HG03469 (cell line): ENCODE measurements around the gene ZNF33B.
"Not testable (repeated sequence)": the region's sequence is repeated elsewhere in the genome, so short reads cannot be mapped to it uniquely, and the experiment has no call there.

Source experiments
- ATAC-seq: cut with Tn5 transposase; IDR thresholded peaks from one replicate; pipeline ENCODE4 v1.9.1; 2021; ENCODE audit warnings: mild to moderate bottlenecking, moderate library complexity, moderate number of reproducible peaks; ENCODE audit not compliant: unreplicated experiment

The ZNF33B gene

DNA sequence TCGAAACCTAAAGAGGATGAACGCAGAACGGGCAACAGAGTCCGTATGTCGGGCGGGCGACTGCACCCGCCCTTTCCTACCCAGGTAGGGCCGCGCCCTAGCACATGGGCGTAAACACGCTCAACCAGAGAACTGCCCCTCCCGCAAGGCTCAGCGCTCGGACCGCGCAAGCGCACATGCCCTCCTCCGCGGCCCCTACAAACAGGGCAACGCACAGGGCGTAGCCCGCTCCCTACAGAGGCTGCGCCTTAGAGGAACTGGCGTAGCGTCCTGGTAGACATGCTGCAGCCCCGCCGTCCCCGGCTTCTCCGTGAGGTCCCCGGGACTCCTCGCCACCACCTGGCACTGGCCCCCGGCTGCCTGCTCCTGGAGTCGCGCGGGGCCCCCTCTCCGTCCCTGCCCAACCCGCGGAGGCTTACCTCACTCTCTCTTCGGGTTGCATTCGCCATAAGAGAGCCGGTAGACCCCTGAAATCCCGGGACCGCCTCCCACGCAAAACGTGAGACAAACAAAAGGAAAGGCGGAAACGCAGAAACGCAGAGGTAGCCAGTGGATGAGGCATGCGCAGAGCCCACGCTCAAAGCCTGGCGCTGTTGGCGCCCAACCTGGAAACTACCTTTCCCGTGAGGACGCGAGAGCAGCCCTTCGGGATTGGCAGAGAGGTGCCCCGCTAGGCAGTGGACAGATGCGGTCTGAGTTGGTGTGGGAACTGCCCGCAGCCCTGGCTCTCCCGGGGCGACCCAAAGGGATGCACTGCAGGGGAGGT is at the start of gene ZNF33B:
Gene ZNF33B (minus strand): TSS at position 516 of the 766 bp plus-strand sequence. CDS start 1,642 bp downstream, outside the sequence.
- ATAC-seq = peak; percentile 95

DNA sequence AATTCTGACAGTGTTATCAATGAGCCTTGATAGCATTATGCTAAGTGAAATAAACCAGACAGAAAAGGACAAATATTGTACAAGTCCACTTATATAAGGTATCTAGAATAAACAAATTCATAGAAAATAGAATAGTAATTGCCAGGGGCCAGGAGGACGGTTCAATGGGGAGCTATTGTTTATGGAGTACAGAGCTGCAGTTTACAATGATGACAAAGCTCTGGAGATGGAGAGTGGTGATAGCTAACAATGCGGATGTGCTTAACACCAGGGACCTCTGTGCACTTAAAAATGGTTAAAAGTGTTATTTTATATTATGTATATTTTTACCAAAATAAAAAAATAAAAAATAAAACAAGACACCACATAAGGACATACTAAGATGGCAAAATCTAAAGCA is 46.1 kb upstream of the ZNF33B start:
- ATAC-seq = no peak

DNA sequence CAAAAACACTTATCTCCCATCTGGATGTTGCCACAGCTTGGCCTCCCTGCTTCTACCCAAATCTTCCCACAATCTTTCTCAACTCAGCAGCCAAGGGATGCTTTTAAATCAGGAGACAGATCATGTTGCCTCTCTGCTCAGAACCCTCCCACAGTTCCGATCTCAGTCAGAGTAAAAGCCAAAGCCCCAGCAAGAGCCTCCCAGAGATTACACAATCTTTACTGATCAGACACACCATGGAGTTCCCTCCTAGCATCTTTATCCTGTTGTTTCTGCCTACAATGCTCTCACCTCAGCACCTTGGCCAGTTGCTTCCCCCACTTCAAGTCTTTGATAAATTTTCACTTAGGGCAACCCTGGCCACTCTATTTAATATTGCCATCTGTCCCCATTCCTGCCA is 41.9 kb upstream of the ZNF33B start:
- no peak for ATAC-seq

DNA sequence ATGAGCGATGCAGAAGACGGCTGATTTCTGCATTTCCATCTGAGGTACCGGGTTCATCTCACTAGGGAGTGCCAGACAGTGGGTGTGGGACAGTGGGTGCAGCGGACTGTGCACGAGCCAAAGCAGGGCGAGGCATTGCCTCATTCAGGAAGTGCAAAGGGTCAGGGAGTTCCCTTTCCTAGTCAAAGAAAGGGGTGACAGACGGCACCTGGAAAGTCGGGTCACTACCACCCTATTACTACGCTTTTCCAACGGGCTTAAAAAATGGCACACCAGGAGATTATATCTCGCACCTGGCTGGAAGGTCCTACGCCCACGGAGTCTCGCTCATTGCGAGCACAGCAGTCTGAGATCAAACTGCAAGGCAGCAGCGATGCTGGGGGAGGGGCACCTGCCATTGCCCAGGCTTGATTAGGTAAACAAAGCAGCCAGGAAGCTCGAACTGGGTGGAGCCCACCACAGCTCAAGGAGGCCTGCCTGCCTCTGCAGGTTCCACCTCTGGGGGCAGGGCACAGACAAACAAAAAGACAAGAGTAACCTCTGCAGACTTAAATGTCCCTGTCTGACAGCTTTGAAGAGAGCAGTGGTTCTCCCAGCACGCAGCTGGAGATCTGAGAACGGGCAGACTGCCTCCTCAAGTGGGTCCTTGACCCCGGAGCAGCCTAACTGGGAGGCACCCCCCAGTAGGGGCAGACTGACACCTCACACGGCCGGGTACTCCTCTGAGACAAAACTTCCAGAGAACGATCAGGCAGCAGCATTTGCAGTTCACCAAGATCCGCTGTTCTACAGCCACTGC is 27.0 kb upstream of the ZNF33B start:
- not testable (repeated sequence) for ATAC-seq

DNA sequence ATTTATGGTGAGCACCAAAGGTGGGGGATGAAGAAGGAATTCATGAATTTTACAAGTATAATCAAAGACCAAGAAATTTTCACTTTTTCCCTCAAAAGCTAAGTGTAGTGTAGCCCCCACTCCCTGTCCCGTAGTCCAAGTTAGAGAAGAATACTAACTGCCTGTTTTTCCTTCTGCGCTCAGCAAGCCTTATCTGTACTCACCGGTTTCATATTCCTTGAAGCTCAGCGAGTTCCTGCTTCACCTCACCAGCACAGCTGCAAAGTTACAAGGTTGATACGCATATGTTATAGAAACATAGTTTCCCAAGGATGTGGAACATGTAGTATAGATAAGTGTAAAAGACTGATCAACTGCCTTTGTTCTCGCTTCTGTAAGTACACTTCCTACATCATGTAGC is 16.0 kb upstream of the ZNF33B start:
- ATAC-seq = no peak

DNA sequence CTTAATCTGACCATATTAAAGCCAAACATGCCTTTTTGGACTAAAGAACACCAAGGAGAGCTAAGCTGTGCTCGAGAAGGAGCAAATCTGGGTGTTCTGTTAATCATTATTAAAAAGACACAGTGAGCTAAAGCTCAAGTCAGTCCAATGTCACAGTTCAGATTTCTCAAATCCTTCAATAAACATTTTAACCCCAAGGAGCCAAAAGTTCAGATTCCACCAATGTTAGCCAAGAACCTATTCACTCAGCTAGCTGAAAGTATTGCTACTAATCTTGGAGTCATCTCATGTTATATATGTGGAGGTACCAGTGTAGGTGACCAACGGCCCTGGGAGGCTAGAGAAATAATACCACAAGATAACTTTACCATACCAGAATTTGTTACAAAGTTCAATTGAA is 14.5 kb upstream of the ZNF33B start:
- no peak for ATAC-seq

DNA sequence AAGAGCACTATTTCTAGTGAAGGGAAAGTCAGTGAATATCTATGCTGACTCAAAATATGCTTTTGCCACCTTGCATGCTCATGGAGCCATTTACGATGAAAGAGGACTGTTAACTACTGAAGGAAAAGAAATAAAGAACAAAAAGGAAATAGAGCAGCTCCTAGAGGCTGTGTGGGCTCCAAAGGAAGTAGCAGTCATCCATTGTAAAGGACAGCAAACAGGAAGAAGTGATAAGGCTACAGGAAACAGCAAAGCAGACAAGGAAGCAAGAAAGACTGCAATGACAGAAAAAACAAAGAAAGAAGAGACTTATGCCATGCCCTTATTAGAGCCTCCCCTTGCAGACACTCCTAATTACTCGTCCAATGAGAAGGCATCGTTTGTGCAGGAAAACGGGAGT is 12.0 kb upstream of the ZNF33B start:
- ATAC-seq = no peak

DNA sequence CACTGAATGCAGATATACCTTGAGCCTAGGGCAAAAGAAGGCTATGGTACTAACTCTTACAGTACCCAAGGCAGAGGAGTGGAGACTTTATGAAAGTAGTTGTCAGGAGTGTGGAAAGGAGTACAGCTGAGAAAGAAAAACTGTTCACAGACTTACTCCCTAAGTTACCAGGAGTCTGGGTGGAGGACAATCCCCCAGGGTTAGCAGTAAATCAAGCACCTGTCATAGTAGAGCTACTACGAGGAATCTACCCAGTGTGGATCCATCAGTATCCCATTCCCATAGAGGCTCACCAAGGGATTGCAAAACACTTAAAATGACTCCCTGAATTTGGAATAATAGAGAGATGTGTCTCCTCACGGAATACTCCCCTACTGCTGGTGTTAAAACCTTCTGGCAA is 10.1 kb upstream of the ZNF33B start:
- no peak for ATAC-seq

DNA sequence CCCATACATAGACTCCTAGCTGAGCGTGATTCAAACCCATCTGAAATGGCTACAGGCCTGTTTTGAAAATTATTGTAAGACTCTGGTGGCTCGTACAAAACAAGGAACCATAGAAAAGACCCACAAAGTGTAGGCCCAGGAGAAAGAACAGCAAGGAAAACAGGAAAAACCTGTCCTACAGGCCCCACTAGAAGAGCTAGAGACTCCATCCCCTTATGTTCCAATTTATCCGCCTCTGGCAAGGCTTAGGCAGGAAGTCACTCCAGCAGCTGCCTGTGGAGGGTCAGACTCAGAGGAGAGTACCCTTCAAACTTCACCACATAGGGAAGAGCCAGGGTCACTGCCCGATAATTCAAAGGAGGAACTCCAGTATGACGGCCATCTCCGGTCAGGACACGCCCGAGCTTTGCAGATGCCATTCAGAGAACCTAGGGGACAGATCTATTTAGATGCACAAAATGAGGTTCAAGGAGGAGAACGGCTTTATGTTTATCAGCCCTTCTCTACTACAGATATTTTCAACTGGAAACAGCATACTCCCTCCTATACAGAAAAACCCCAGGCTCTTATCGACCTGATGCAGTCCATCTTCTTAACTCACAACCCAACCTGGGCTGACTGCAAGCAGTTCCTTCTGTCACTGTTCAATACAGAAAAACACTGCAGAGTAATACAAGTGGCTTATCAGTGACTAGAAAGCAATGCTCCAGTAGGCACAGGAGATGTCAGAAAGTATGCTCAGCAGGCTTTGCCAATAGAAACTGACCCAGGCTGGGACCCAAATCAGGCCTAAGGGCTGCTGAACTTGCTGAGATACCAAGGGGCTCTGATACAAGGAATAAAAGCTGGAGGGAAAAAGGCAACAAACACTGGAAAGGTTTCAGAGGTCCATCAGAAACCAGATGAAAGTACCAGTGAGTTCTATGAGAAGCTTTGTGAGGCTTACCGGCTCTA is 8.6 kb upstream of the ZNF33B start:
- no peak for ATAC-seq

DNA sequence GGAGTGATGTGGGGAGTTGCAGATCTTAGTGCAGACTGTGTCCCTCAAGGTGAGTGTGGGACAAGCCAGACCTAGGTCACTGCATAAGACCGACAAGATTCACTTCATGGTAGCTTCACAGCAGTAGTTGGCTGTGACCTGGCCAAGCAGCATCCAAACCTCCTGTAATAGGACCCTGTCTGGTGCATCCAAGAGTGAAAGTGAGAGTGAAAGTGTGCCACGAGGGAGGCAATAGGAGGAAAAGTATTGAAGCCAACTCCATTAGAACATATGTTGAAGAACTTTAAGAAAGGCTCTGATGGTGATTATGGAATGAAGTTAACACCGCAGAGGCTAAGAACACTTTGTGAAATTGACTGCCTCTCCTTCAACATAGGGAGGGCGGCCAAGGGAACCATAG is 7.8 kb upstream of the ZNF33B start:
- no peak for ATAC-seq

DNA sequence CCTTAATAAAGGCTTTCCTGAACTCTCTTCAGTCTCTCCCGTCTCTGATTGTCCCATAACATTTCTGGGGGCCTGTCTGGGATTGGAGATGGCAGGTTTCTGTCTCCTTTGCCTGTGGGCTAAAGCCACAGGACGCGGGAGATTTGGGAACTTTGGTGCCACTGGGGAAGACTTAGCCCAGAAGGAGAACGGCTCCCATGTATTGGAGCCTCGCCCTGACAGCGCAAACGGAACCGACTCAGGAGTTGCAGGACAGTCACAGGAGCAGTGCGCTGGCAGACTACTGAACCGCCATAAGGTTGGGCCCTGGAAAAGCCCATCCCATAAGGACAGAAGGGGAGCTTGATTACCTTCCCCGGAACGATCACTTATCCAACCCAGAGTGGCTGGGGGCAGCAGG is 7.1 kb upstream of the ZNF33B start:
- ATAC-seq = no peak

DNA sequence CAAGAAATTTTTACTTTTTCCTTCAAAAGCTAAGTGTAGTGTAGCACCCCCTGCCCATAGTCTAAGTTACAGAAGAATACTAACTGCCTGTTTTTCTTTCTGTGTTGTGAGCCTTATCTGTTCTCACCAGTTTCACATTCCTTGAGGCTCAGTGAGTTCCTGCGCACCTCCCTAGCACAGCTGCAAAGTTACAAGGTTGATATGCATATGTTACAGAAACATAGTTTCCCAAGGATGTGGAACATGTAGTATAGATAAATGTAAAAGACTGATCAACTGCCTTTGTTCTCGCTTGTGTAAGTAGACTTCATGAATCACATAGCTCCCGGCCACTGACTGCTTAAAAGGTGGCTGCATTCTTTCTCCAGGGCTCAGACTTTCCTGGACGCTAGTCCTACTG is 6.7 kb upstream of the ZNF33B start:
- no peak for ATAC-seq

DNA sequence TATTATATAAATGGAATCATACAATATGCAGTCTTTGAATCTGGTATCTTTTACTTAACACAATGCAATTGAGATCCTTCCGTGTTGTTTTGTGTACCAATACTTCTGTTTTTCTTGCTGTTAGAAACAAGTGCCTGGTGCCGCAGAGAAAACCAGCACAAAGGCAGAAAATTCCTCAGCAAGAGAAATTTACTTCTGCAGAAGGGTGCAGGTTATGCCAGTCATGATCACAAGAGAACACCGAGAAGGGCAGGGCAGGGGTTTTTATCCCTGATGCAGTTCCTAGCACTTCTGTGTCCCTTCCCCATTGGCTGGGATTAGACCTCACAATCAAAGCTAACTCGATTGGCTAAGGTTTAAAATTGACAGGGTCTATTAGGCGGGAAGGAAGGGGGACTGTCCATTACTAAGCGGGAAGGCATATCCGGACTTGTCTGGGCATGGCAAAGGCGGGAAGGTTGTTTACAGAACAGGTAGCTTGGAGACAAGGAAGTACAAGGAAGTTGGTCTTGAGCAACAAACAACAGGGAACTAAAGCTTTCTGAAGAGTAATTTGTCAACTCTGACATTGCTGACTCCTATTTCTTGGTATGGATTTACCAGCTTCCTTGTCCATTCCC is 2.4 kb upstream of the ZNF33B start:
- ATAC-seq = no peak

DNA sequence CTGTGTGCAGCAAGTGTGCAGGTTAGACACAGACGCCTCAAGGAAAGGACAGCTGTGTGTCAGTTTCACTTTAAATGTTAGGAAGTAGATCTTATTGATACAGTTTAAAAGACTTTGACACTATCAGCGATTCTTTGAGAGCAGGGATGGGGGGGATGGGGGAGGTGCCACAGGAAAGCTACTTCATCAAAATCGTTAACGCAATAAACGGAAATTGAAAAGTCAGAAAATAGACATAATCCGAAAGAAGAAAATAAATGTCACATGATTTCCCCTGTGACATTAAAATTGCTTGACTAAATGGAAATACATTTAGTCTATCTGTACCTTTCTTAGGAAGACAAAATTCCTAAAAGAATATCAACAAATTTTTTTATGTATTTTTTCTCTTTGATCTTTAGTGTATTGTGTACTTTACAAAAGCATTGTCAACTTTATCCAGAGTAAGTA is 476 bp upstream of the ZNF33B start:
- no peak for ATAC-seq

DNA sequence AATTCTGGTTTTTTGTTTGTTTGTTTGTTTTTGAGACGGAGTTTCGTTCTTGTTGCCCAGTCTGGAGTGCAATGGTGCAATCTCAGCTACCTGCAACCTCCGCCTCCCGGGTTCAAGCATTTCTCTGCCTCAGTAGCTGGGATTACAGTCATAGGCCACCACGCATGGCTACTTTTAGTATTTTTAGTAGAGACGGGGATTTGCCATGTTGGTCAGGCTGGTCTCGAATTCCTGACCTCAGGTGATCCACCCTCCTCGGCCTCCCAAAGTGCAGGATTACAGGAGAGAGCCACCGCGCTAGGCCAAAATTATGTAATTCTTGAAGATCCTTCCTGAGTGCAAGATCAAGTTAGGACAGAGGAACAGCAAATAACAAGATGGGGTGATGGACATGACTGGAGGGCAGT is 719 bp downstream of the ZNF33B start:
- no peak for ATAC-seq

DNA sequence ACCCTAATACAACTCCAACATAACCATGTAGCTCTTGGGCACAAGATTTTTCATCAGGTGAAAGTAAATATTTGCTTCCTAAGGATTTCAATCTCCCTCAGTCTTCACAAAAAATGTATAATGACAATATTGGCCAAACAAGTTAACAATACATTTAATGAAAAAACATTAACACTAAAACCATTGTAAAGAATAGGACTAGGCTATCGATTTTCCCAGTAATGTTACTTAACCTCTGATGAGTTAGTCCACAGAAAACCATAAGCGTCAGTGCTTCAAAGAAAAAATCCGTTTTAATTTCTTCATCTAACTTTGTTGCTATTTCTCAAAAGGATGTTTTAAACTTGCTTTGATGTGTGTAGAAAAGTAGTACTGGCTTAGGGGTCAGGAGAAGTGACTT is 1.2 kb downstream of the ZNF33B start:
- no peak for ATAC-seq

DNA sequence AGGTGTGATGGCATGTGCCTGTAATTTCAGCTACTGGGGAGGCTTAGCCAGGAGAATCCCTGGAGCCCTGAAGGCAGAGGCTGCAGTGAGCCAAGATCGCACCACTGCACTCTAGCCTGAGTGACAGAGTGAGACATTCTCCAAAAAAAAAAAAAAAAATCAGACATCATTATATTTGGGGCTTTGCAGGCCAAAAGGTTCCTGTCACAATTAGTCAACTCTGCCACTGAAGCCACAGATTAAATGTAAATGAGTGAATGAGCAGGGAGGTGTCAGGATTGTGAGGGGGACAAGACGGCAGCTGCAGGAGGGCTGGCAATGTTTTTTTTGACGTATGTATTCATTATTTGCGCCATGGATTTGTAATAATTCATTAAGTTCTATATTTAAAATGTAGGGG is 3.3 kb downstream of the ZNF33B start:
- ATAC-seq = no peak

DNA sequence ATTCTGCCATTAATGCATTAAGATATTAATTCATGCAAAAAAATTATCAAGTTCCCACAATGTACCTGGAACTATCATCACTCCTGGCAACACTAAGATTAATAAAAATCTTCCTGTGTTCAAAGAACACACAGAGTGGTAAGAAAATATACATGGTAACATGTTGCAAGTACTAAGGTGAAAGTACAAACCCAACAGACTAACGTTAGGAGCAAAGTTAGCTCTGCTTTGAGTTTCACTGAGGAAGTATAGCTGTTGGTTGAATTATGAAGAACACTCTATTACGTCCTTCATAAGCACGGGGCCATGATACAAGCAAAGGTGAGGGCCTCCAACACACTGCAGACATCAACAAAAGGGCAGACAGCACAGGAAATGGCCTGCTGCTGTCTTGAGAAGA is 5.8 kb downstream of the ZNF33B start:
- no peak for ATAC-seq

DNA sequence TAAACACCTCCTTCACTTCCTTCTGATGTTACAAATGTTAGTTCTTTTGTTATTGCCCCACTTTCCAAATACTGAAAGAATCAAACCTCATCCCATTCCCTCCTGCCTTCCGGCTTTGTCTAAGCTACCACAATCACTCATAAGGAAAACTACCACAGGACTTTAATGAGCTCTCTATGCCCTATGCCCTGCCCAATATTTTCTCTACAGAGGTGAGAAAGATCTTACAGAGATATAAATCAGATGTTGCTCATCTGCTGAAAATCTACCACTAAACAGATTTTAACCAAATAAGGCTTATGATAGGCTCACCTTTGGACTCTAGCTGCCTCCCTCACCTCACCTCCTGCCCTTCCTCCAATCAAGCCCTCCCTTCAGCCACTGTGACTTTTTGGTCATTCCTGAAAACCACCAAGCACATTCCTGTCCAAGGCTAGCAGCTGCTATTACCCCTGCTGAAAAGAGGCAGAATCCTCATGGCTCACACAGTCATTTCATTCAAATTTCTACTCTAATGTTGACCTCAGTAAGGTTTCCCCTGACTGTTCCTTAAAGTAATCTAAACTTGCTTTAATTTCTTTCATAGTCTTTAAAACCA is 7.7 kb downstream of the ZNF33B start:
- no peak for ATAC-seq

DNA sequence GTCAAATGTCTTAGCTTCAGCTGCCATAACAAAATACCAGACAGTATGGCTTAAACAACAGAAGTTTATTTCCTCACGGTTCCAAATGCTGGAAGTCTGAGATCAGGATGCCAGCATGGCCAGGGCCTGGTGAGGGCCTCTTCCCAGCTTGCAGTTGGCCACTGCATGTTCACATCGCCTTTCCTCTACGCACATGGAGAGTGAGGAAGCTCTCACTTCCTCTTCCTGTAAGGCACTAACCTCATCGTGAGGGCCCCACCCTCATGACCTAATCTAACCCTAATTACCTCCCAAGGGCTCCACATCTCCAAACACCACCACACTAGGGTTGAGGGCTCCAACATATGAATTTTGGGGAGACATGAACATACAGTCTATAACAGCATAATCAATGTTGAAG is 14.4 kb downstream of the ZNF33B start:
- ATAC-seq = no peak
